ENCODE results near the gene ZNF823.

The ZNF823 gene

DNA sequence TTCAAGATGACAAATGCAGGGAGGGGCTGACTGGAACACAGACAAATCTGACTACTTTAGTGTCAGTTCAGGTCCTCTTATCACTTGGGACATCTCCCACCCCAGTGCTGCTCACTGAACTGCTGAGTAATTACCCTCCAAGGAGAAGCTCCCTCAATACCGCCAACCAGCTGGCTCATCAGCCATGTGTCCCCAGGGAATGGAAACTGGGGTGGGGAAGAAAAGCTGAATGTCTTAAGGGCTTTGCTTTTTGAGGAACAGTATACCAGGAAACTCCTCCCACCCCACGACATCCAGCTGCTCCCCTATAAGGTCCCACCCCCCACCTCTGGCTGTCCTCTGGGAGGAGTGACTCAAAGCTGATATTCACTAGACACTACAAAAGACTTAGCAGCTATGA, 2.0 kb downstream of the ZNF823 start:
- peak; percentile 4 for DNase-seq

DNA sequence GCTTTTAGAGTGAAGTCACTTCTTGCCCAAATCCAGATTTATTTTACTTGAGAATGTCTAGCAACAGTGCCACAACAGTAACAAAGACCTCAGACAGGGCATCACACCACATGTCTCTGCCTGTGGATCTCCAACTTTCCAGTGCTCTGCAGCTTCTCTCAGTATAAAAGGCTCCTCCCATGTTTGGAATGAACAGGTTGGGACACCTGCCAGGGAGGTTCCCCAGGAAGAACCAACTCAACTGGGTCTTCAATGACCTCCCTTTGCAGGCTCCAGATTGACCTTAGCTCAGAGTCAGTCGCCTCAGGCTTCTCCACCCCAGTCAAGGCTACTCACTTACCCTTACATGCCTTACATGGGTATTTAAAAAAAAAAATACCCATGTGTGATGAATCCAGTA, 3.4 kb downstream of the ZNF823 start:
- no peak for DNase-seq

DNA sequence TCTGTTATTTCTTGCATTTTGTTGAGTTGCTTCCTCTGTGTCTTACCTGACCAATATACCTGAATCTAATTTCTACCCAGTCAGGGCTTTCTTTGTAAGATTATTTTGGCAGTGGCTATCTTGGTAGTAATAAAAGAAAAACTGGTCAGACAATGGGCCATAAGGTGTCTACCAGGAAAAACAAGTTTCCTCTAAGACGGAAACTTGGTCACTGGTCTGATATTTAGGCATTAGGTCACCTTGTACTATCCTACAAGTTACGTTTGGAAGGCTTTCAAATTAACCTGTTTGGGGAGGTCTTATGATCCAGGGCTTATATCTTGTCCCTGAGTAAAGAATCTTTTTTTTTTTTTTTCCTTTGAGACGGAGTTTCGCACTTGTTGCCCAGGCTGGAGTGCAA, 9.2 kb downstream of the ZNF823 start:
- no peak for DNase-seq

DNA sequence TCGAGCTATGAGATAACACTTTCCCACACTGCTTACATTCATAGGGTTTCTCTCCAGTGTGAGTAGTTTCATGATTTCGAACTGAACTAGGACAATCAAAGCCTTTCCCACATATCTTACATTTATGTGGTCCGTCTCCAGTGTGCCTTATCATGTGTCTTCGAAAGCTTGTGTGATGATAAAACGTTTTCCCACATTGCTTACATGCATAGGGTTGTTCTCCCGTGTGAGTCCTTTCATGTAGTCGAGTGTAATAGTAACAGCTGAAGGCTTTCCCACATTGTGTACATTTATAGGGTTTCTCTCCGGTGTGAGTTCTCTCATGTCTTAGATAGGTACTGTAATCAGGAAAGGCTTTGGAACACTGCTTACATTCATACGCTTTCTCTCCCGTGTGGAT, 16.3 kb downstream of the ZNF823 start:
- no peak for DNase-seq

DNA sequence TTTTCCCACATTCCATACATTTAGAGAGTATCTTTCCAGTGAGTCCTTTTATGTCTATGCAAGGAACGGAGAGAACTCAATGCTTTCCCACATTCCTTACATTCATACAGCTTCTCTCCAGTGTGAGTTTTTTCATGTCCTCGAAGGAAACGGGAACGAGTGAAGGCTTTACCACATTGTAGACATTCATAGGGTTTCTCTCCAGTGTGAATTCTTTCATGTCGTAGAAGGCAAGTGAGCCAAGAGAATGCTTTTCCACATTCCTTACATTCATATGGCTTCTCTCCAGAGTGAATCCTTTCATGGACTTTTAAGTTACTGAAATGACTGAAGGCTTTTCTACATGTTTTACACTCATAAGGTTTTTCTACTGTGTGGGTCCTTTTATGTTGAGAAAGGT, 17.1 kb downstream of the ZNF823 start:
- DNase-seq = no peak

DNA sequence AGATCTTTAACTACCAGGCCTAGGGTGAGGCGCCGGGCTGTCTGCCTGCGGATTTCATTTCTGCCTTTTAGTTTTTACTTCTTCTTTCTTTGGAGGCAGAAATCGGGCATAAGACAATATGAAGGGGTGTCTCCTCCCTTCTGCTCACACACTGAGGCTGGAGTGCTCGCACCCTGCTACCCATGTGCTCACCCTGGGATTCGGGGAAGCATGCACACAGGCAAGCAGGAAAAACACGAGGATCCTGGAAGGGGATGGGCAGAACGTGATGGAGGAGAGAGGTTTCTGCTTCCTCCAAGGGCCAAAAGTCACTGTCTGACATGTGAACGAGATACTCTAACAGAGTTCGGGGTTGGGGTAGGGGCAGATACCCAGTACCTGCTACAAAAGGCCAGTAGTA, 28.4 kb downstream of the ZNF823 start:
- DNase-seq = no peak

DNA sequence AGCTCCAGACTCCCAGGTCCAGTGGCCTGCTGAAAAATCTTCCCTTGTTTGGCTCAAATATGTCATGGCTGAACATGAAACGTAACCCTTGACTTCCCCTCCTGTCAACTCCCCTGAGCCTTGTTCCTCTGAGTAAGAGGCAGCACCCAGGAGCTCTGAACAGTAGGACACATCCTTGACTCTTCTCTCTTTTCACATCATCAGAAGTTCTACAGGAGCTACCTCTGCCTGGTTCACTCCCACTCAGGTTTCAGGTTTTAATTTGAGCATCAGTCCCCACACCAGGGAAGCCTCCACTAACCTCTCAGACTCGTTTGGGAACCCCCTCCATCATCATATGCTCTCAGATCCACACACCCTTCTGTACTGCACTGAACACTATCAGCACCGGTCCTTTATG, 30.3 kb downstream of the ZNF823 start:
- no peak for DNase-seq

DNA sequence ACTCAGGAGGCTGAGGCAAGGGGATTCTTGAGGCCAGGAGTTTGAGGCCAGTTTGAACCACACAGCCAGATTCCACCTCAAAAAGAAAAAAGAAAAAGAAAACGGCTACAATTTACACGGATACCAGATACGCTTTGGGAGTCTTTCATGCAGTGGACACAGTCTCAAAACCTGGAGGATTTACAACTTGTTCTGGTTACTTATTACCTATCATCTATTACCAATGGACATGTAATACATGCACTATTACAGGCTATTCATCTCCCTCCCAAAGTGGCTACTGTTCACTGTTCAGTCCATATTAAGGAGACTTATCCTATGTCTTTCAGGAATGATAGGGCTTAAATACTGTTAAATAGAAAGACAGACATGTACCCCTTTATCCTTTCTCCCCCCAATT, 33.3 kb downstream of the ZNF823 start:
- no peak for DNase-seq

DNA sequence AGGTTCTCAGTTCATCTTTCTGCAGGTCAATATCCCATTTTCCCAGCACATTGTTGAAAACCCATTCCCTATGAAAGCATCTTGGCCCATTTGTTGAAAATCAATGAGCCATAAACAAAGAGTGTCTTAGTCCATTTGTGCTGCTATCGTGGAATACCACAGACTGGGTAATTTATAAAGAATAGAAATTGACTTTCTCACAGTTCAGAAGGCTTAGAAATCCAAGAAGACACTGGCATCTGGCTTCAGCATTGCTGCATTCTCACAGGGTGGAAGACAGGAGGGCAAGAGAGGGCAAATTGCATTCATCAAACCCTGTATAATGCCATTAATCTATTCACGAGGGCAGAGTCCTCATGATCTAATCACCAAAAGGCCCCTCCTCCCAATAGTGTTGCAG, 34.1 kb downstream of the ZNF823 start:
- DNase-seq = no peak

DNA sequence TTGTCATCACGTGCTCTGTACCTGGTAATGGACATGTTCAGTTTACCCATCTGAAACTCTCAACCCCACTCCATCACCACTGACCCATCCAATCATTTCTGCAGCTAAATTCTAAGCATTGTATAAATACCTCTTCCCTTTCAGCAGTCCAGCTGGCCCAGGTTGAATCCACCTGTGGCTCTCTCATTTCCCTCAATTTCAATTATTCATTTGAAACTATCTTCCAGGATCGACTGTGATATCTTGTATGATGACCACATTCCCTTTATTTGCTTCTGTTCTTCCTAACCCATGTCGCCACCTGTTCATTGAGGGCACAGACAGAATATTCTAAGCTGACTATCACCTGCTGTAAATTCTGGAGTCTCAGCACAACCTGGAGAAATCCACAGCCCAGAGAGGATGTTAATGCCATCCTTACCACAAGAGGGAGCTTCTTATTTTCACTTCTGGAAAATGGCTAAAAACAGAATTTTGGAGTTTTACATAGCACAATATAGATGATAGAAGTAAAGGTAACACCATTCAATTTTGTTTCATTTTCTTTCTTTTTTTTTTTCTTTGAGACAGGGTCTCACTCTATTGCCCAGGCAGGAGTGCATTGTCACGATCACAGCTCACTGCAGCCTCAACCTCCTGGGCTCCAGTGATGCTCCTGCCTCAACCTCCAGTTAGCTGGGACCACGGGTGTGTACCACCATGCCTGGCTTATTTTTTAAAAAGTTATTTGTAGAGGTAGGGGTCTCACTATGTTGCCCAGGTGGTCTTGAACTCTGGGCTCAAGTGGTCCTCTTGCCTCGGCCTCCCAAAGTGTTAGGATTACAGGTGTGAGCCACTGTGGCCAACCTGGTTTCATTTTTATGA, 38.6 kb downstream of the ZNF823 start:
- DNase-seq = no peak

DNA sequence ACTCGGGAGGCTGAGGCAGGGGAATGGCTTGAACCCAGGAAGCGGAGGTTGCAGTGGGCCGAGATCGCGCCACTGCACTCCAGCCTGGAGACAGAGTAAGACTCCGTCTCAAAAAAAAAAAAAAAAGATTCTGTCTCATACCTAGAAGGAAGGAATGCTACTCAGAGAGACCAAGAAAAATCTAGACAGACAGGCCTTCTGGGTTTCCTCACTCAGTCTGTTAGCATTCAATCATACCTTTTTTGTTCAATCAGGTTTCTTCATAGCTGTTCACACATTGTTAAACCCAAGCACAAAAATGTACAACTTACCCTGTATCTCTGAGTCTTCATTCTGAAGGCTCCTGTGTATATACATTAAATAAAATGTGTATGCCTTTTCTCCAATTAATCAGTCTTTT, 40.5 kb downstream of the ZNF823 start:
- no peak for DNase-seq

DNA sequence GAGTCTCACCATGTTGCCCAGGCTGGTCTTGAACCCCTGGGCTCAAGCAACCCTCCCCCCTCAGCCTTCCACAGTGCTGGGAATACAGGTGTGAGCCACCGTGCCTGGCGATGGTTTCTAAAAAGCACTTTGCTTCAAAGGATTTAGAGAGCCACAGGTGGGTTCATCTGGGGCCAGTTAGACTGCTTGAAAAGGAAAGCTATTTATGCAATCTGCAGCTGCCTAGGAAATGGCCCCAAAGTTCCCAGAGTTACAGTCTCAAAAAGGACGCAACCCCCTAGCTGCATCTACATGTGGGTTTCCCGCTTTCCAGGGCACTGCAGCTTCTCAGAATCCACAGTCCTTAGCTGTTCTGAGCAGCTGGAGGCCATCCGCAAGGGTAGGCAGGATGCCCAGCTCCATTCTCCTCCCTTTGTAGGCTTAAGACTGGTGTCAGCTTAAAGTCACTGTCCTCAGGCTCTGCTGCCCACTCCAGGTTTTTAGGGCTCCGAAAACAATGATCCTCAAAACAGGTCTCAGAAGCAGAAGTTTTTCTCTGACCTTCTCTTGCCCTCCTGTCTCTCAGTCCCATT, 41.4 kb downstream of the ZNF823 start:
- DNase-seq = no peak

DNA sequence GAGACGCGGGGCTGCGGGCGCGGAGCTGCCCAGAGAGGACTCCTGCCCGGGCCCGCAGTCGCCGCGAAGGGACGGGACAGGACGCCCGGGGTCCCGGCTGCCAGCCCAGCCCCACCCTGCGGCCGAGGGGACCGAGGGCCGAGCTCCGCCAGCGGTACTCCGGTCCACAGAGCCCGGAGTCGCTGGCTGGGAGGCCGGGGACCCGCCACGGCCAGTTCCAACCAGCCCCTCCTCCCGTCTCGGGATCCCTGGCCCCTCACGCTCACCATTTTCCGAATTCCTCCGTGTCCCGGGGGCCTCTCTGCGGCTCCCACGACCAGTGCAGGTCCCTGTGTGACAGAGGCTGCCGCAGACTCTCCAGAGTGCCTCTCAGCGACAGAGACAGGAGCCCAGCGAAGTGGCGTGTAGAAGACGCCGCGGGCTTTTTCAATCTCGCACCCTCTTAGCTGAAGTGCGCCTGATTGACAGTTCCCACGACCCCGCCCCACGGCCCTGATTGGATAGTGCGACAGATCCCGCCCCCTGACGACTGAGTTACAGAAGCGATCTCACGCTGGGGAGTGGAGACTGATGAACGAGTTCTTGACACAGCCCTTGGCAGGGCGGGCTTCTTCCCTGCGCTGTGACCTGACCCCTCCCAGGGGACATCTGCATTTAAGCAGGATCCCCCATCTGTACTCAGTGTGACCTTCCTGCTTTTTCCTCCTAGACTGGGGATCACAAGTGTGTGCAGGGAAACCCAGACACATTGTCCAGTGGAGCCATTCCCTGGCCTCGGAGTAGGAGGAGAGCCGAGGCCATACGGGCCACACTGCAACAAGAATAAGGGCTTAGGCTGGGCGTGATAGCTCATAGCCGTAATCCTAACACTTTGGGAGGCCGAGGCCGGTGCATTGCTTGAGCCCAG, 44.0 kb downstream of the ZNF823 start:
- DNase-seq = peak; percentile 89

DNA sequence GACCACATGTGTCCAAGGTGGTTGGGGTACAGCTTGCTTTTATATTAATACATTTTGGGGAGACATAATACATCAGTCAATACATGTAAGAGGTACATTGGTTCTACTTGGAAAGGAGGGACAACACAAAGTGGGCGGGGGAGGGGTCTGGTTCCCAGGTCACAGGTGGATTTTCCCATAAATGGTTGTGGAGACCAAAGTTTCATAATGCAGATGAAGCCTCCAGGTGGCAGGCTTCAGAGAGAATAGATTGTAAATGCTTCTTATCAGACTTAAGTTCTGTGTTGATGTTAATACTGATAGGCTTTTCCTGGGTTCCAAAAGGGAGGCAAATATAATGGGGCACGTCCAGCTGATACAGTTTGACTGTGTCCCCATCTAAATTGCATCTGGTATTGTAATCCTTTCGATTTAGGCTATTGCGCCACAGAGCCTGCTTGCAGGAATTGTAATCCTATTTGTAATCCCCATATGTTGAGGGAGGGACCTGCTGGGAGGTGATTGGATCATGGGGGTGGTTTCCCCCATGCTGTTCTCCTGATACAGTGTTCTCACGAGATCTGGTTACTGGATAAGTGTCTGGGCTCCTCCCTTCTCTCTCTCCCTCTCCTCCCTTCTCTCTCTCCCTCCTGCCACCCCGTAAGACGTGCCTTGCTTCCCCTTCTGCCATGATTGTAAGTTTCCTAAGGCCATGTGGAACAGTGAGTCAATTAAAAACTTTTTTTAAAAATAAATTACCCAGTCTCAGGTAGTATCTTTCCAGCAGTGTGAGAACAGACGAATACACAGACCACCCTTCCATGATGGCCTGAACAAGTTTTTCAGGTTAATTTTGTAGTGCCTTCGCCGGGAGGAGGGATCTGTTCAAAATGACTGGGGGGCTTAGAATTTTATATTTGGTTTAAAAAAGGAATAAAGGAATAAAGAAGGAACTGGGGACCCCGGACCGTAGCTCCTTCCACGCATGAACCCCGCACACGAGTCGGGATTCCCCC, 44.9 kb downstream of the ZNF823 start:
- DNase-seq = no peak

DNA sequence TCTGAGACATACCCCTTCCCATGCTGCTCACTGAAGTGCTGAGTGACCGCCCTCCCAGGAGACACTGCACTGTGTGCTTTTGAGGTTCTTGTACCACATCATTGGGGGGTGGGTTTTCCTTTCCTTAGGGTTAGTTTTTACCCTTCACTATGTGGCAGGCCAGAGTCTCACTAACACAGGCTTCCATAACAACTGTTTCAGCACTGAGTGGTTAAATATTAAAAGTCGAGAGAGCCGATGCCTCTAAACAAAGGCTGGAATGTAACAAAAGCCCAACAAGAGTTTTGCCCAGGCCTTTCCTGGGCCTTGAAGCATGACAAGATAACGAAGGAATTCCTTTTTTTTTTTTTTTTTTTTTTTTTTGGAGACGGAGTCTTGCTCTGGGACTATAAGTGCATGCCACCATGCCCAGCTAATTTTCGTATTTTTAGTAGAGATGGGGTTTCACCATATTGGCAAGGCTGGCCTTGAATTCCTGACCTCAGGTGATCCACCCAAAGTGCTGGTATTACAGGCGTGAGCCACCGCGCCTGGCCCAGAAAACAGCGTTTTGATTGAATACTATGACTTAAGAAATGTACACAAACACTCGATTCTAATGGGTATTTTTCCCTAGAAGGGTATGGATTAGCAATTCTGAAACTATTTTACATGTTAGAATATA, 46.5 kb downstream of the ZNF823 start:
- no peak for DNase-seq

DNA sequence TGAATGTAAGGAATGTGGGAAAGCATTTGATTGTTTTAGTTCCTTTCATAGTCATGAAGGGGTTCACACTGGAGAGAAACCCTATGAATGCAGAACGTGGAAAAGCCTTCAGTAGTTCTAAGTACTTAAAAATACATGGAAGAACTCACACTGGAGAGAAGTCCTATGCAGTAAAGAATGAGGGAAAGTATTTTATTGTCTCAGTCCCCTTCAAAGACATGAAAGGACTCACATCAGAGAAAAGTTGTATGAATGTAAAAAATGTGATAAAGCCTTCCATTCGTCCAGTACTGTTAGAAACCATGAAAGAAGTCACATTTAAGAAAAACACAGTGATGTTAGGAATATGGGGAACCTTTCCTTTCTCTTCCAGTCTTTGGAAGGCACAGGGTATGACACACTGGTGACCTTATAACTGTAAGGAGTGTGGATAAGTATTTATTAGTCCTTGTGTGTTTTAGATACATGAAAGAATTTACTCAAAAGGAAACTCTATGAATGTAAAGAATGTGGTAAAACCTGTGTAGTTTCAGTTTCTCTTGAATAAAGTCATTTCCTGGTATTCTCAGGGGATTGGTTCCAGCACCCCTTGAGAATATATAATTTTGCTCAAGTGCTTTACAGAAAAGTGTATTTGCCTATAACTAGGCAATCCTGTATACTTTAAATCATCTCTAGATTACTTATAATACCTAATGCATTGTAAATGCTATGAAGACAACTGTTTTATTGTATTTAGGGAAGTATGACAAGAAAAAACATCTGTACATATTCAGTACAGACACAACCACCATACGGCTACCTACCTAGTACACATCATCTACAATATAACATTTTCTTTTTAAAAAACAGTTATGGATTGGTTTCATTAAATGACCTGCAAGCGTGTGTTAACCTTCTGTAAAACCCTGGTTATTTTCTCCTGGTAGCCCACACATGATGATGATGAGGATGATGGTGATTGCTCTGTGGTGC, 52.8 kb downstream of the ZNF823 start:
- no peak for DNase-seq

DNA sequence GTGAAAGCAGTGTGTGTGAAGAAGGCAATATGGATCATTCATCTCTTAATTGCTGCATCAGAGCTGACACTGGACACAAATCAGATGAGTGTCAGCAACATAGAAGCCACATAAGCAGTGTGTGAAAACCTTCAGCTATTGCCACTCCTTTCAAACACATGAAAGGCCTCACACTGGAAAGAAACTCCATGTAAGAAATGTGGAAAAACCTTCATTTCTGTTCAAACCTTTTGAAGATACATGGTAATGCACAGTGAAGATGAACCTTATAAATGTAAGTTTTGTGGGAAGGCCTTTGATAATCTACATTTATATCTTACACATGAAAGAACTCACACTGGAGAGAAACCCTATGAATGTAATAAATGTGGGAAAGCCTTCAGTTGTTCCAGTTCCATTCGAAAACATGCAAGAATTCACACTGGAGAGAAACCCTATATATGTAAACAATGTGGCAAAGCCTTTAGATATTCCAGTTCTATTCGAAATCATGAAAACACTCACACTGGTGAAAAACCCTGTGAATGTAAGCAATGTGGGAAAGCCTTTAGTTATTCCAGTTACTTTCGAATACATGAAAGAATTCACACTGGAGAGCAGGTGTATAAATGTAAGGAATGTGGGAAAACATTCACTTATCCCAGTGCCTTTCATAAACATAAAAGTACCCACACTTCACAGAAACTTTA, 53.6 kb downstream of the ZNF823 start:
- DNase-seq = no peak

DNA sequence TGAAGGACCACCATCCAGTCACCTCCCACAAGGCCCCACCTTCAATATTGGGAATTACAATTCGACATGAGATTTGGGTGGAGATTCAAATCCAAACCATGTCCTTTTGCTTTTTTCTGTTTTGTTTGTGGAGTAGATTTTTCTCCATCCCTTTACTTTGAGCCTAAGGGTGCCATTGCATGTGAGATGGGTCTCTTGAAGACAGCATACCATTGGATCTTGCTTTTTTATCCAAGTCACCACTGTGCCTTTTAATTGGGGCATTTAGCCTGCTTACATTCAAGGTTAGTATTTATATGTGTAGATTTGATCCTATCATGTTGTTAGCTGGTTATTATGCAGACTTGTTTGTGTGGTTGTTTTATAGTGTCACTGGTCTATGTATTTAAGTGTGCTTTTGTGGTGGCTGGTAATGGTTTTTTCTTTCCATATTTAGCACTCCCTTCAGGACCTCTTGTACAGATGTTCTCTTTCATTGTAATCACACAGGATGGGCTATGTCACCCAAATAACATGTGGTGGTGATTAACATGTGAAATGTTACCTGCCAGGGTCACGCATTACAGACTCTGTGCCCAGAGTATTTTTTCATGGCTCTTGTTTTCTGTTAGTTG, 58.0 kb downstream of the ZNF823 start:
- DNase-seq = no peak

DNA sequence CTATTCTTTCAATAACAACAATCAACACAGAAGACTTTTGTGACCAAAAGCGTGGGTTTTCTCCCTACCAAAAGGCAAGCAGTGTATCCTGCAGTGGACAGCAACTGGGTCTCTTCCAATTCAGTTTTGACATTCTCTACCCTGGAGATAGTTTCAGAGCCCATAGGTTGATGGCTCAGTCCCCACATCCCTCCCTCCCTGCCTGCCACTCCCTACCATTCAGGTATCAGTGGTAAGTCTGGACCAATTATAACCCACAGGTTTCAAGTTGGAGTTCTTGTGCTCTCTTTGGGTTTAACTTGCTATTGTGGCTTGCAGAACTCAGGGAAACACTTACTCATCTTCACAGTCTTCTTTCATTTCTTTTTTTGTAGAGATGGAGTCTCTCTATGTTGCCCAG, 60.2 kb downstream of the ZNF823 start:
- DNase-seq = no peak

Data from NCI-H1436 (cell line).